ENCODE measurements around the gene MAD1L1.

DNA sequence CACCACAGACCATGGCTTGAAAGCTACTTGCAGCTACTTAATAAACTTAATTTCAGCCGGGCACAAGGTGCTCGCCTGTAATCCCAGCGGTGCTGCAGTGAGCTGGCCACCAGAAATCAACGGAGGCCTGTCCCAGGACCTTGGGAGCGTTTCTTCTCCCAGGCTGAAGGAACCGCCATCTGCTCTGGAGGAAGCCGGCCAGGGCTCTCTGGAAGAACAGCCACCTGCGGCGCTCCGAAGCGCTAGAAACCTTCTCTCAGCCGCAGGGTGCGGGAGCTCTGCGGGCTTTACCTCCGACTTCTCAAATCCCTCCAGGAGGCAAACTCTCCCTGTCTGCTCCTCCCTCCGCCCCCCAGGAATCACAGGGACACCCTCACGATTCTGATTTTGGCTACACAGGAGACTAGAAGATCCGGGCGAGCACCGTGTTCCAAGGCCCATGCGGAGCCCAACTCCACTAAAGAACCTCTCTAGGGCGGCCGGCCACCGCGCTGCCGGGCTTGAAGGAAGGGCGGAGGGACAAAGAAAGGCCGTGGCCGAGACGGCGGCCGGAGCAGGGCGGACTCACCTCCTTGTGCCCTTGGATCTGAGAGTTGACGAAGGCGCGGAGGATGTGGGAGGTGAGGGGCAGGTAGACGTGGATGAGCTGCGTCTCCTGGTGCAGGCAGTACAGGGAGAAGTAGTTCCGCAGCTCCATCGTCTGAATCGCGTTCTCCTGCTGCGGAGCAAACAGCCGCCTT, 23.7 kb upstream of the MAD1L1 start:
- TF ChIP-seq CTCF (conservative IDR thresholded peaks at IDR 0.05): no peak
- TF ChIP-seq ZFX (IDR thresholded peaks at IDR 0.05): no peak

Measured in C4-2B (cell line).